HepG2 (cell line): Measurements from ENCODE around the gene LIMA1. TPM values are rescaled to one million over a fixed set of nuclear protein-coding genes. Genes with fewer than 3 reads are reported as not detected.

Experiments used
- ATAC-seq: fragments of 200-7000 bp; cut with Tn5 transposase; 3 replicates; pipeline ENCODE4 v1.9.1; 2020; ENCODE audit warnings: mild to moderate bottlenecking, moderate library complexity
- BruUV-seq: library from RNA; stranded (reverse); fragments of 400-500 nt; replicated peaks from 2 replicates; lab custom pipeline; 2021; lab: Mats Ljungman, UMichigan
- CTCF ChIA-PET: fragments of 300-600 bp; formaldehyde crosslinking; extraction: SDS; loops from one replicate; lab custom pipeline; 2021; ENCODE audit warnings: low total read pairs, inconsistent platforms, low intra/inter-chr PET ratio; lab: Yijun Ruan, JAX
- POLR2A ChIA-PET: fragments of 350-600 bp; sonication (Branson Sonifier 250); formaldehyde crosslinking; loops from one replicate; lab custom pipeline; 2020; ENCODE audit warnings: antibody characterized with exemption, inconsistent platforms; lab: Yijun Ruan, JAX
- DNase-seq: peaks from one replicate; pipeline ENCODE4 v3.0.0-alpha.2; 2015; ENCODE audit warnings: low spot score
- FAIRE-seq: peaks from 3 replicates; lab custom pipeline; 2011; peaks lifted over from hg19 to GRCh38; lab: Jason Lieb, UNC
- H2AFZ ChIP-seq: one replicate; pipeline ENCODE4 v1.6.1; 2011; ENCODE audit warnings: low read length, inconsistent platforms
- H3K27ac ChIP-seq: fragments of 300-600 bp; 3 replicates; pipeline ENCODE4 v1.8.0; 2011; ENCODE audit warnings: mixed run types, mild to moderate bottlenecking, mixed read lengths, low read length, inconsistent platforms; ENCODE audit not compliant: insufficient read depth; ENCODE audit errors: extremely low read length
- H3K27me3 ChIP-seq, 2 experiments: fragments of 200-600 bp in 1 of 2; 2 replicates in 1 of 2; 3 replicates in 1 of 2; pipeline versions ENCODE4 v1.6.0 to v1.8.0; 2011; ENCODE audit warnings: low read length in 2 of 2, mild to moderate bottlenecking in 2 of 2, moderate library complexity in 2 of 2, inconsistent platforms in 1 of 2; ENCODE audit not compliant: insufficient read depth in 2 of 2, control insufficient read depth in 1 of 2
- H3K36me3 ChIP-seq, 2 experiments: fragments of 200-600 bp in 1 of 2; replicated peaks in 1 of 2; 2 replicates in 1 of 2; 3 replicates in 1 of 2; pipeline versions ENCODE4 v1.5.1 to v1.8.0; 2011; ENCODE audit warnings: low read length in 2 of 2, inconsistent platforms in 1 of 2; ENCODE audit not compliant: insufficient read depth in 2 of 2, control insufficient read depth in 1 of 2
- H3K4me1 ChIP-seq: 2 replicates; pipeline ENCODE4 v1.5.1; 2012; ENCODE audit warnings: low read length, inconsistent platforms; ENCODE audit not compliant: insufficient read depth
- H3K4me2 ChIP-seq: 2 replicates; pipeline ENCODE4 v1.6.0; 2011; ENCODE audit warnings: low read depth, low read length, inconsistent platforms
- H3K4me3 ChIP-seq, 3 experiments: fragments of 200-600 bp in 1 of 3; sonication (generic), shearing (Covaris generic) in 1 of 3; replicated peaks in 1 of 3; 2 replicates each; pipeline ENCODE4 v1.5.1; 2011 to 2016; ENCODE audit warnings: low read length in 3 of 3, inconsistent platforms in 2 of 3, low read depth in 2 of 3, mild to moderate bottlenecking in 2 of 3, control low read depth in 1 of 3, mixed read lengths in 1 of 3; ENCODE audit not compliant: insufficient read depth in 1 of 3
- H3K79me2 ChIP-seq: one replicate; pipeline ENCODE4 v1.6.1; 2011; ENCODE audit warnings: low read length, inconsistent platforms; ENCODE audit not compliant: insufficient read depth
- H3K9ac ChIP-seq: 2 replicates; pipeline ENCODE4 v1.6.0; 2011; ENCODE audit warnings: mild to moderate bottlenecking, low read depth, low read length, inconsistent platforms; ENCODE audit not compliant: insufficient read depth
- H3K9me3 ChIP-seq: 2 replicates; pipeline ENCODE4 v1.5.1; 2012; ENCODE audit warnings: mild to moderate bottlenecking, low read length
- H4K20me1 ChIP-seq: 2 replicates; pipeline ENCODE4 v1.6.0; 2011; ENCODE audit warnings: inconsistent platforms, mild to moderate bottlenecking, low read length, moderate library complexity; ENCODE audit not compliant: insufficient read depth
- BRF2 ChIP-seq: sonication (generic); formaldehyde crosslinking; IDR thresholded peaks from 2 replicates; pipeline ENCODE4 v1.8.1; 2022; ENCODE audit warnings: mild to moderate bottlenecking, missing genetic modification reagents
- ETS1 ChIP-seq: sonication (generic); formaldehyde crosslinking; IDR thresholded peaks from 2 replicates; pipeline ENCODE4 v1.4.0; 2020; ENCODE audit warnings: missing genetic modification reagents
- EZH2 ChIP-seq: conservative IDR thresholded peaks from 2 replicates; pipeline ENCODE4 v1.6.1; 2012; ENCODE audit warnings: mild to moderate bottlenecking, low read depth, low read length, moderate library complexity
- MXI1 ChIP-seq: IDR thresholded peaks from 3 replicates; pipeline ENCODE4 v1.6.1; 2012; ENCODE audit warnings: low read depth, low read length, inconsistent platforms, borderline replicate concordance
- REPIN1 ChIP-seq: sonication (generic); formaldehyde crosslinking; IDR thresholded peaks from 2 replicates; pipeline ENCODE4 v1.8.0; 2022; ENCODE audit warnings: missing genetic modification reagents, low read depth, mild to moderate bottlenecking, borderline replicate concordance
- SMC3 ChIP-seq: IDR thresholded peaks from 2 replicates; pipeline ENCODE4 v1.6.1; 2011; ENCODE audit warnings: low read length, improper control_type of control experiment
- SNAI1 ChIP-seq: sonication (generic); formaldehyde crosslinking; IDR thresholded peaks from 2 replicates; pipeline ENCODE4 v1.5.0; 2020; ENCODE audit warnings: mild to moderate bottlenecking, missing genetic modification reagents, borderline replicate concordance
- SP140L ChIP-seq: sonication (generic); formaldehyde crosslinking; IDR thresholded peaks from 2 replicates; pipeline ENCODE4 v1.4.0; 2020; ENCODE audit warnings: missing genetic modification reagents, borderline replicate concordance
- TCF12 ChIP-seq, 2 experiments: fragments of 450-650 bp in 1 of 2; sonication (generic) in 1 of 2; formaldehyde crosslinking in 1 of 2; IDR thresholded peaks; 2 replicates each; pipeline versions ENCODE4 v1.6.1 to v1.8.0; 2017 to 2022; ENCODE audit warnings: antibody characterized with exemption in 1 of 2, mild to moderate bottlenecking in 1 of 2, missing genetic modification reagents in 1 of 2, moderate library complexity in 1 of 2
- ZMYM2 ChIP-seq: sonication (generic); formaldehyde crosslinking; IDR thresholded peaks from 2 replicates; pipeline ENCODE4 v1.8.0; 2022; ENCODE audit warnings: mild to moderate bottlenecking, missing genetic modification reagents
- ZNF451 ChIP-seq: sonication (generic); formaldehyde crosslinking; IDR thresholded peaks from 2 replicates; pipeline ENCODE4 v1.5.0; 2020; ENCODE audit warnings: mild to moderate bottlenecking, missing genetic modification reagents
- ZNF672 ChIP-seq: sonication (generic); formaldehyde crosslinking; IDR thresholded peaks from 2 replicates; pipeline ENCODE4 v1.8.1; 2022; ENCODE audit warnings: missing genetic modification reagents
- ZNF749 ChIP-seq: sonication (generic); formaldehyde crosslinking; IDR thresholded peaks from 2 replicates; pipeline ENCODE4 v1.8.0; 2022; ENCODE audit warnings: mild to moderate bottlenecking, missing genetic modification reagents, moderate library complexity, borderline replicate concordance
- WGBS: methylation state at CpG from one replicate; pipeline ENCODE4 v1.1.6; 2017; ENCODE audit warnings: low lambda C conversion rate; 5-methylcytosine and 5-hydroxymethylcytosine counted together
- in situ Hi-C: cut with HindIII; loops from 2 replicates; pipeline ENCODE4 v1.10.0; 2017; ENCODE audit warnings: low pct_unique_long_range_greater_than_20kb; ENCODE audit not compliant: extremely low pct_ligation_motif_present
- intact Hi-C: fragments of 100-400 bp; cut with micrococcal nuclease; formaldehyde crosslinking; loops from one replicate; pipeline ENCODE4 v1.10.0; 2022; ENCODE audit not compliant: unreplicated experiment
- polyA plus RNA-seq, 8 experiments: library from polyadenylated mRNA; depleted of rRNA in 3 of 8; stranded (reverse) in 7 of 8; unstranded in 1 of 8; fragments of >200 nt; fragmentation: Illumina TruSeq in 4 of 8; extraction: Trizol in 4 of 8; gene quantifications; 2 replicates each; pipeline versions ENCODE4 v1.2.1 to v1.2.3, GENCODE V29; 2011 to 2016; ENCODE audit warnings: low read depth in 4 of 8, missing spikeins in 1 of 8, mixed read lengths in 1 of 8; ENCODE audit not compliant: insufficient read depth in 1 of 8
- total RNA-seq, 5 experiments: library from RNA; depleted of rRNA; stranded (reverse); fragments of >200 nt; fragmentation: Illumina TruSeq; extraction: Trizol; gene quantifications; 2 replicates each; pipeline ENCODE4 v1.2.3, GENCODE V29; 2016; ENCODE audit warnings: low read depth in 1 of 5
- TF ChIP-seq, protein P1 (sequence below): sonication (generic); formaldehyde crosslinking; IDR thresholded peaks from 2 replicates; pipeline ENCODE4 v1.8.0; 2022; ENCODE audit warnings: missing genetic modification reagents, mild to moderate bottlenecking, moderate library complexity, borderline replicate concordance

The LIMA1 gene
- total and polyA plus RNA-seq, 2 of the 13 experiments (the other 11 are each of a cell fraction or from before 2014, with no cell fraction given) = 13.0 to 19.8 TPM

DNA sequence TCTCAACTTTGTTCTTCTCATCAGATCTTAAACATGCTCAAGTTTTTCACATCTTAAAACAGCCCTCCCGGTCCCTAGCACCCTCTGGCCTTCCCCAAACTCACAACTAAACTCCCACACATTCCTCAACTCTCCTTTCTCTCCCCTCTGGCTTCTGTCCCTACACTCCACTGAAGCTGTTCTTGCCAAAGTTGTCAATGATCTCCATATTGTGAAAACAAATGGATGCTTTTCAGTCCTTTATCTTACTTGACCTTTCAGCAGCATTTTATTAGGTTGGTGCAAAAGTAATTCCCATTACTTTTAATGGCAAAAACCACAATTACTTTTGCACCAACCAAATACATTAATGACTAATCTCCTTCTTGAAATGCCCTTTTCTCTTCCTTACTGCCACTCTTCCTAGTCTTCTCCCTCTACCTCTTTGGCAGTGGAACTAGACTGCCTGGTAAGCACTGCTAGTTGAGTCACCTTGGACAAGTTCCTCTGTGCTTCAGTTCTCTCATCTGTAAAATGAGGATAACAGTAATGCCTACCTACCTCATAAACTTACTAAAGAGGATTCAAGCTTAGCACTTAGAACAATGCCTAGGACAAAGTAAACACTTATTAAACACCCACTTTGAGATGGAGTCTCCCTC, 132.2 kb downstream of the LIMA1 start (continued):
- TF ChIP-seq ZNF672 (CRISPR knock-in tag) (no peak), MXI1 (no peak), ZNF749 (CRISPR knock-in tag) (no peak), ZMYM2 (CRISPR knock-in tag) (no peak), SP140L (CRISPR knock-in tag) (no peak), EZH2 (no peak)
- TF ChIP-seq, all 625 proteins: peak for 0

GRCh38 chr12:50149311-50149710, 134.0 kb downstream of the LIMA1 start:
- Histone ChIP-seq H3K4me3 (no peak overlapping the region), H3K4me2 (no peak overlapping the region), H3K79me2 (peaks cover 10% of the 10 kb centered on the region), H3K27me3 (no peaks in the 10 kb centered on the region), H4K20me1 (no peaks in the 10 kb centered on the region; the same call in 1 of the 2 replicates), H3K4me1 (no peaks in the 10 kb centered on the region), H2AFZ (no peak overlapping the region), H3K27ac (no peak overlapping the region), H3K36me3 (no peaks in the 10 kb centered on the region), H3K9me3 (no peaks in the 10 kb centered on the region), H3K9ac (no peak overlapping the region)
- no TSS peak for BruUV-seq
- CTCF ChIA-PET = interaction anchor here (0.6 kb wide), 1 partner anchor 8 kb away, joined by 3 read pairs; no protein-coding TSS in a partner anchor
- POLR2A ChIA-PET = no interaction called here
- WGBS = 87% methylated on average over 3 of the region's 3 CpGs
- ATAC-seq (no peak), DNase-seq (no peak), FAIRE-seq (no peak)
- intact Hi-C loops = no loop called here
- in situ Hi-C loops = no loop called here
- TF ChIP-seq REPIN1 (CRISPR knock-in tag) (no peak), SMC3 (no peak), SNAI1 (CRISPR knock-in tag) (no peak), ZNF451 (no peak), BRF2 (no peak), ETS1 (CRISPR knock-in tag) (no peak), TCF12 (IDR thresholded peaks at IDR 0.05) (no peak), TCF12 (CRISPR knock-in tag; IDR thresholded peaks at IDR 0.05) (no peak)
- TF ChIP-seq, protein P1, sequence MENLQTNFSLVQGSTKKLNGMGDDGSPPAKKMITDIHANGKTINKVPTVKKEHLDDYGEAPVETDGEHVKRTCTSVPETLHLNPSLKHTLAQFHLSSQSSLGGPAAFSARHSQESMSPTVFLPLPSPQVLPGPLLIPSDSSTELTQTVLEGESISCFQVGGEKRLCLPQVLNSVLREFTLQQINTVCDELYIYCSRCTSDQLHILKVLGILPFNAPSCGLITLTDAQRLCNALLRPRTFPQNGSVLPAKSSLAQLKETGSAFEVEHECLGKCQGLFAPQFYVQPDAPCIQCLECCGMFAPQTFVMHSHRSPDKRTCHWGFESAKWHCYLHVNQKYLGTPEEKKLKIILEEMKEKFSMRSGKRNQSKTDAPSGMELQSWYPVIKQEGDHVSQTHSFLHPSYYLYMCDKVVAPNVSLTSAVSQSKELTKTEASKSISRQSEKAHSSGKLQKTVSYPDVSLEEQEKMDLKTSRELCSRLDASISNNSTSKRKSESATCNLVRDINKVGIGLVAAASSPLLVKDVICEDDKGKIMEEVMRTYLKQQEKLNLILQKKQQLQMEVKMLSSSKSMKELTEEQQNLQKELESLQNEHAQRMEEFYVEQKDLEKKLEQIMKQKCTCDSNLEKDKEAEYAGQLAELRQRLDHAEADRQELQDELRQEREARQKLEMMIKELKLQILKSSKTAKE (CRISPR knock-in tag) = no peak
